DOHH2 (cell line): ENCODE results near the gene KRTAP12-4.

ENCODE experiments used
- CTCF ChIP-seq: fragments of 200-600 bp; sonication (generic); IDR thresholded peaks from one replicate; pipeline ENCODE4 v1.5.1; 2014; ENCODE audit warnings: antibody characterized with exemption, mild to moderate bottlenecking, low read depth, low read length; ENCODE audit not compliant: poor library complexity, severe bottlenecking
- EZH2phosphoT487 ChIP-seq: fragments of 200-600 bp; sonication (generic); IDR thresholded peaks from 2 replicates; pipeline ENCODE4 v1.6.1; 2017; ENCODE audit warnings: borderline replicate concordance, mild to moderate bottlenecking, antibody characterized with exemption, low read length, moderate library complexity, mixed read lengths

GRCh38 chr21:44653656-44654575, 543 bp downstream of the KRTAP12-4 start:
- TF ChIP-seq CTCF (no peak), EZH2phosphoT487 (no peak)
